GM19193 (cell line): Measurements from ENCODE around the gene WDR7.

ENCODE experiments used
- POLR2A ChIP-seq: IDR thresholded peaks from 4 replicates; pipeline ENCODE4 v1.6.1; 2011; ENCODE audit not compliant: insufficient read depth, insufficient read length; ENCODE audit errors: extremely low read depth

The WDR7 gene

DNA sequence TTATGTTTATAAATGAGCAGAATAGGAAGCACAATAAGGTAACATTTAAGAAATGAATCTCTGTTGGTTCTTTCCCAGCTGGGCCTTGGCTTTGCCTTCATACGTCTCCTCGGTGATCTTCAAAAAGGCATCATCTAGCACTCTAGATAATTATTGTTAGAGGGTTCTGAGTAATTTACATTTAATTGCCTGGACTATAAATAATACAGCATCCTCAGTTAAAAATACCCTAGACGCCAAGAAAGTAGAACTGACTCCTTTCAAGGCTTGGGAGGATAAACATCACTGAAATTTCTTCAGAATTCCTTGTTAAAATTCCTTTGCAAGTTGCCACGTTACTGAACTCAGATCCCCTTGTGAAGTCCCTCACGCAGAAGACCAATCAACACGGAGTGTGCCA, 296.1 kb downstream of the WDR7 start:
- no peak for TF ChIP-seq POLR2A

DNA sequence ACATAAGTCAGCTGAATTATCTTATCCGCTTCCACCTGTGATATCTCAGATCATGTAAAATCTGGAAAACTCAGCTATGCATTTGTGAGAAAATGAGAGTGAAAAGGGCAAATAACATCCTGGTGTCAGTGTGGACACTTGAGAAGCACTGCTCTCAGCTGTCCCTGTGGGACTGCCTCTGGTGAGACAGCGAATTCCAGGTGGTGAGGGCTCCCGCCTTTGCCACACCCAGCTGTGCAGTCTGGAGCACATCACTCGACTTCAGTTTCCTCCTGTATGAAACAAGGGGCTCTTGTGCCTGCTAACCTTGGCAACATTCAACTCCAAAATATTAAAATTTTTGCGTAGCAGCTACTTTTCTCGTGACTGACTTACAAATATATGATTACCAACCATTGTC, 300.9 kb downstream of the WDR7 start:
- no peak for TF ChIP-seq POLR2A

- TF ChIP-seq POLR2A: no peak
Measured at GRCh38 chr18:56953428-56954198, 302.5 kb downstream of the WDR7 start.

GRCh38 chr18:56955490-56955889, 304.3 kb downstream of the WDR7 start:
- no peak for TF ChIP-seq POLR2A

- no peak for TF ChIP-seq POLR2A
Measured at GRCh38 chr18:56959120-56959519, 308.0 kb downstream of the WDR7 start.

- TF ChIP-seq POLR2A: no peak
Measured at GRCh38 chr18:56962322-56962721, 311.2 kb downstream of the WDR7 start.

GRCh38 chr18:56967035-56967434, 315.9 kb downstream of the WDR7 start:
- no peak for TF ChIP-seq POLR2A

- TF ChIP-seq POLR2A: no peak
Measured at GRCh38 chr18:56973487-56973886, 322.3 kb downstream of the WDR7 start.

DNA sequence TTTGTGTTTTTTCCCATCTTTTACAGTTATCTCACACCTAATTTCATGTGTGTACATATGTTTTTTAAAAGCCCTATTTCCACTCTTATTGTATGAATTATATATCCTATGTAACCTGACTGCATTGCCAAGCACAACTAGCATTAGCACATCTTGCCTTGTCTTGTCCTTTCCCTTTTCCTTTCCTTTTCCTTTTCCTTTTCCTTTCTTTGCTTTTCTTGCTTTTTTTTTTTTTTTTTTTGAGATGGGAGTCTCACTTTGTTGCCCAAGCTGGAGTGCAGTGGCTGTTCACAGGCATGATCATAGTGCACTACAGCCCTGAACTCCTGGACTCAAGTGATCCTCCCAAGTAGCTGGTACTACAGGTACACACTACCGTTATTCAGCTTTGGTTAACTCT, 323.0 kb downstream of the WDR7 start:
- no peak for TF ChIP-seq POLR2A

- TF ChIP-seq POLR2A: no peak
Measured at GRCh38 chr18:56975276-56975675, 324.1 kb downstream of the WDR7 start.

GRCh38 chr18:56977309-56977708, 326.1 kb downstream of the WDR7 start:
- TF ChIP-seq POLR2A: no peak

GRCh38 chr18:56977771-56978170, 326.6 kb downstream of the WDR7 start:
- TF ChIP-seq POLR2A: no peak

DNA sequence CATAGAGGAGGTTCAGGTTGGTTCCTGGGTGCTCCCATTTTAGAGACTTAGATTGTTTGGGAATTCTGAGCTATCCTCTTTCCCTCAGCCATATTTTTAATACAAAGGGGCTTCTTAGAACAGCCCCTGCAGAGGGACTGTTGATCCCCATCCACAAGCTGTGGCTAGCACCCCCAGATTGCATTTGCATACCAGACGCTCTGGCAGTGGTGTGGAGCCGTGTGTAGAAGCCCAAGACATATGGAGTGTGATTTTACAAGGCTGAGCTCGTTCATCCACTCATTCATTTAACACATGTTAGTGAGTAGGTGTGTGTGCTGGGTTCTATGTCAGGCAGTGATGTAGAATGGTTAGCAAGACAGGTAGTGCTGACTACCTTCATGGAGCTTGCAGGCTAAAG, 329.0 kb downstream of the WDR7 start:
- no peak for TF ChIP-seq POLR2A

DNA sequence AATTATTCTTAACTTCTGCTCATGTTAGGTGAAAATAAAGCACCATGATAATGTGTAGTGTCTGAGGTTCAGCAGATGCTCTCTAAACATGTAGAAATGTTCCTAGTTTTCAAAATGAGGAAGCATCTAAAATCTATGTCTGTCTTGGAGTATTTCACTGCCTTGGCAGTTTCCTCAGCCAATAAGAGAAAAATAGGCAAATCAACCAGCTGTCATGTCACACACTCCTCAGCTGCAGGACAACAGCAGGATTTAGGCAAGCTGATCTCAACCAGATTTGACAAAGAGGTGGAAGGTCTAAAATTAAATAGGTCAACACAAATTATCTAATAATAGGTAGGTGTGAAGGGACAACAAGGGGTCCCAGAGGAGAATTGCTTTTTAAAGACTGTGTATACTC, 331.6 kb downstream of the WDR7 start:
- no peak for TF ChIP-seq POLR2A

GRCh38 chr18:56983275-56983992, 332.3 kb downstream of the WDR7 start:
- no peak for TF ChIP-seq POLR2A

DNA sequence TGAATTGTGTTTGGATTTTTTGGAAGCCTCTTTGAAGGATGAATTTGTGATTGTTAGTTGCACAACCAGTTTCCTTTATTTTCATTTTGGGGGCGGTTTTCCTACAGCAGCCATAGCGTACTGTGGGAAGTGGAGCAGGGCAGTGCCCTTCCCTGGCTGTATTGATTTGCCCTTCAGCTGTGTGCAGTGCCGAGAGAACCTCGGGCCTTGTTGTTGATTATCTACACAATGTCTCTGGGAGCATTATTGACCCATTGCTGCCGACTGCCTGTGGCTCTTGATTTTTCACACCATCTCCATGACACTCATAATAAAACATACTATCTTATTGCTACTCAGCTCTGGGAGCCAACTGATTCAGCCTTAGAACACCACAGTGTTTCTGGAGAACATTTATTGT, 333.6 kb downstream of the WDR7 start:
- no peak for TF ChIP-seq POLR2A

DNA sequence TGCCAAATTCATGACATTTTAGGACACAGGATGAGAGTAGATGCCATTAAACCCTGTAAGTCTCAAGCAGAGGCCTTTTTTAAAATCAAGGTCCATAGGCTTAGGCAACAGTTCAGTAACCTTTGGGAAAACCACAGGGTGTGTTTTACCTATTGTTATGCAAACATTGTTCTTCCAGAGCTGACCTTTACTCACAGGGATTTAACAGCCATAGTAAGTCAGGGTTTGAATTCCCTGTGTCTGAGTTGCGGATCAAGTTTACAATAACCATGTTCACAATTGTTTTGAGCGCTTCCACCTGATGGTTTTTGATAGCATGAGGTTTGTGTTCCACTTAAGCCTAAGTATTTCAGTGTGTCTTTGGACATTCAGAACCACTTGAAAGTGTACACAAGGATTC, 335.7 kb downstream of the WDR7 start:
- no peak for TF ChIP-seq POLR2A

- no peak for TF ChIP-seq POLR2A
Measured at GRCh38 chr18:56987236-56987635, 336.1 kb downstream of the WDR7 start.
